Subcutaneous abdominal adipose tissue (tissue), 5 donors: ENCODE data around the gene TCFL5.

Source experiments
- H3K27ac ChIP-seq: one replicate; pipeline ENCODE4 v1.7.0; 2013; ENCODE audit warnings: low read depth, mild to moderate bottlenecking, inconsistent platforms, low read length, moderate library complexity
- H3K27me3 ChIP-seq, 5 donors: one replicate each; pipeline ENCODE4 v1.7.0; 2013; ENCODE audit warnings: low read length in 5 of 5, inconsistent platforms in 1 of 5; ENCODE audit not compliant: control insufficient read depth in 5 of 5, insufficient read depth in 4 of 5
- H3K36me3 ChIP-seq, 5 donors: one replicate each; pipeline ENCODE4 v1.7.0; 2013; ENCODE audit warnings: low read length in 5 of 5; ENCODE audit not compliant: control insufficient read depth in 5 of 5, insufficient read depth in 5 of 5
- H3K4me1 ChIP-seq, 5 donors: one replicate each; pipeline ENCODE4 v1.7.0; 2013; ENCODE audit warnings: low read length in 5 of 5, mild to moderate bottlenecking in 3 of 5, moderate library complexity in 1 of 5; ENCODE audit not compliant: control insufficient read depth in 5 of 5, insufficient read depth in 5 of 5
- H3K4me3 ChIP-seq, 5 donors: one replicate each; pipeline ENCODE4 v1.7.0; 2013; ENCODE audit warnings: low read length in 5 of 5, low read depth in 1 of 5
- H3K9ac ChIP-seq, 5 donors: one replicate each; pipeline ENCODE4 v1.7.0; 2013; ENCODE audit warnings: low read length in 5 of 5, mild to moderate bottlenecking in 4 of 5, moderate library complexity in 3 of 5
- H3K9me3 ChIP-seq, 5 donors: one replicate each; pipeline ENCODE4 v1.7.0; 2013; ENCODE audit warnings: low read length in 5 of 5; ENCODE audit not compliant: control insufficient read depth in 5 of 5
- donor health status: healthy.
- donor health status: healthy.
- donor health status: healthy.
- donor health status: healthy.
- donor health status: healthy.

The TCFL5 gene

DNA sequence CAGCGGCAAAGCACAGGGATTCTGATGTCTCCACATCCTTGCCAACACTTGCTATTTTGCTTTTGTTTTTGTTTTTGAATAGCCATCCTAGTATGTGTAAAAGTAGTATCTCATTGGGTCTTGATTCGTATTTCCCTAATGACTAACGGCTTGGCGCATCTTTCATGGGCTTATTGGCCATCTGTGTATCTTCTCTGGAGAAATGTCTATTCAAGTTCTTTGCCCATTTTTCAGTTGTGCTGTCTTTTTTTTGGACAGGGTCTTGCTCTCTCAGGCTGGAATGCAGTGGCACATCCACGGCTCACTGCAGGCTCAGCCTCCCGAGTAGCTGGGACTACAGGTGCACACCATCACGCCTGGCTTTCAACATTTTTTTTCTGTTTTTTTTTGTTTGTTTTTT, 17.4 kb downstream of the TCFL5 start:
- no peak overlapping the region for H3K9ac ChIP-seq
- H3K27ac ChIP-seq = no peak overlapping the region
- peaks cover 0 to 6% (median 4%) of the 10 kb centered on the region in 5 donors for H3K27me3 ChIP-seq
- H3K9me3 ChIP-seq = peaks cover 0 to 4% (median 0%) of the 10 kb centered on the region in 5 donors
- H3K36me3 ChIP-seq = peaks cover 0 to 5% (median 2%) of the 10 kb centered on the region in 5 donors
- H3K4me3 ChIP-seq = no peak overlapping the region
- H3K4me1 ChIP-seq = no peaks in the 10 kb centered on the region

DNA sequence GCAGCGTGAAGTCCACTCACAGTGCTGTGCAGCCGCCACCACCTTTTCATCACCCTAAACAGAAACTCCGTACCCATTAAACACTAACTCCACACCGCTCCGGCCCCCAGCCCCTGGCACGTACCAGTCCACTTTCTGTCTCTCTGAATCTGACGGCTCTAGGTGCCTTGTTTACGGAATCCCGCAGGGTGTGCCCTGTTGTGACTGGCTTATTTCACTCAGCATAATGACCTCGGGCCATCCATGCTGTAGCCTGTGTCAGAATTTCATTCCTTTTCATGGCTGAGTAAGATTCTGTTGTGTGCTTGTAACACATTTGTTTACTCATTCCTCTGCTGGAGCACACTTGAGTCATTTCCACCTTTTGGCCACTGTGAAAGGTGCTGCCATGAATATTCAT, 18.0 kb downstream of the TCFL5 start:
- H3K4me1 ChIP-seq = no peaks in the 10 kb centered on the region
- peaks cover 0 to 4% (median 0%) of the 10 kb centered on the region in 5 donors for H3K9me3 ChIP-seq
- no peak overlapping the region for H3K27ac ChIP-seq
- H3K36me3 ChIP-seq = peaks cover 0 to 5% (median 2%) of the 10 kb centered on the region in 5 donors
- peaks cover 0 to 6% (median 4%) of the 10 kb centered on the region in 5 donors for H3K27me3 ChIP-seq
- no peak overlapping the region for H3K9ac ChIP-seq
- H3K4me3 ChIP-seq = no peak overlapping the region

DNA sequence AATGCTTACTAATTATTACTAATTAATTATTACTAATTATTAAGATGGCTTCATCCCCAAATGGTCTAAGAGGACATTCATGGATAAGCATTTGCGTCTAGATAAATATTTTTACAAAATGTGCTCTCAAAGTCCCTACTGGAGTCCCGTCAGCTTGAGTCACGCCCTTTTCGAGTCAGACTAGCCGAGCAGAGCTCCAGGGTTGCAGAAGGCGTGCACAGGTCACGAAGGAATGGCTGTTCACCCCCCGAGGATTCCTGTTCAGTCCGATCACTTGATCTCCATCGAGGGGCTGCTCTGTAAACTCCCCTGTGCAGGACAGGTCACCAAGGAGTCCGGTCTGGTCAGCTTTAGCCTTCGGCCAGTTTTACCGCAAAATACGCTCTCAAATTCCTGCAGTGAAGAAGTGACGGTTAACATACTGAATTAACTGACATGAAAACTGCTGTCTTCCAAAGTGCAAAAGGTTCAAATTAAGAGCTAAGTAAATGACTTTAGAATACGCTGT, 19.9 kb downstream of the TCFL5 start:
- no peaks in the 10 kb centered on the region for H3K4me1 ChIP-seq
- no peak overlapping the region for H3K4me3 ChIP-seq
- H3K27me3 ChIP-seq = peaks cover under 1 to 11% (median 4%) of the 10 kb centered on the region in 5 donors
- no peak overlapping the region for H3K27ac ChIP-seq
- no peak overlapping the region for H3K9ac ChIP-seq
- peaks cover 0 to 4% (median 0%) of the 10 kb centered on the region in 5 donors for H3K9me3 ChIP-seq
- peaks cover 0 to 5% (median 2%) of the 10 kb centered on the region in 5 donors for H3K36me3 ChIP-seq

DNA sequence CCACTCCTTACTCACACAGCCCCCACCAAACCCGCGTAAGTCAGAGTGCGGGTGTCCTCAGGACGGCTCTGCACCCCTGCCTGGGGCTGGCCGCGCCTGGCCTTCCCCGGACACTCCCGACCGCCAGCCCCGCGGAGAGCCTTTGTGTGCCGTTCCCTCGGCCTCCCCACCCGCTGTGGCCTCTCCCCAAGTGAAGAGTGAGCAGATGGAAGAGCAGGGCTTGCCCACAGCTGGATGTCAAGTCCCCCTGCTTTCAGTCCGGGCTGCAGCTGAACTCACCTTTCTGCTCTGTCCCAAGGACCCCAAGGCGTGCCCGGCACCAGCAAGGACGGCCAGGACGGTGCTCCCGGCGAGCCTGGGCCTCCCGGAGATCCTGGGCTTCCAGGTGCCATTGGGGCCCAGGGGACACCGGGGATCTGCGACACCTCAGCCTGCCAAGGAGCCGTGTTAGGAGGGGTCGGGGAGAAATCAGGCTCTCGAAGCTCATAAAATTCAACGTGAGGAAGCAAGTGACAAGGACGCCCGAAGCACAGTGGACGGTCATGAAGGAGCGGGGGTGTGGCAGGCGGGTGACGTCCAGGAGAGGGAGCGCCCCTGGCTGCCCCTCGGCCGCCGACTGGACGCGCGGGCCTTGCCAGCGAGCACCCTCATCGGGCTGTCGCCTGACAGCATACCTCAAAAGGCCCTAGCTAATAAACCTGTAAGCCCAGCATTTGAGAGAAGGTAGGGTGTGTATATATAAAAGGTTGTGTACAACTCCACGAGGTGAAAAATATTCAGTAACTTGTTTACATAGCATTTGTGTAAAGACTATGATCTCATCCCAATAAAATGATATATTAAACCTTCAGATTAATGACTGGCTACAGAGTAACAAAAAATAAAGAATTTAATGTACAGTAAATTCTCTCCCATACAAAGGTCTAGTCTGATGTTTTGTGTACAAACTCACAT, 21.1 kb downstream of the TCFL5 start:
- Histone ChIP-seq H3K27ac (no peak overlapping the region), H3K4me3 (no peak overlapping the region), H3K9ac (no peak overlapping the region), H3K36me3 (peaks cover 0 to 1% (median 0%) of the 10 kb centered on the region in 5 donors), H3K27me3 (peaks cover 4 to 20% (median 9%) of the 10 kb centered on the region in 5 donors), H3K9me3 (peaks cover 0 to 4% (median 0%) of the 10 kb centered on the region in 5 donors), H3K4me1 (peaks cover 0 to 4% (median 0%) of the 10 kb centered on the region in 5 donors)

DNA sequence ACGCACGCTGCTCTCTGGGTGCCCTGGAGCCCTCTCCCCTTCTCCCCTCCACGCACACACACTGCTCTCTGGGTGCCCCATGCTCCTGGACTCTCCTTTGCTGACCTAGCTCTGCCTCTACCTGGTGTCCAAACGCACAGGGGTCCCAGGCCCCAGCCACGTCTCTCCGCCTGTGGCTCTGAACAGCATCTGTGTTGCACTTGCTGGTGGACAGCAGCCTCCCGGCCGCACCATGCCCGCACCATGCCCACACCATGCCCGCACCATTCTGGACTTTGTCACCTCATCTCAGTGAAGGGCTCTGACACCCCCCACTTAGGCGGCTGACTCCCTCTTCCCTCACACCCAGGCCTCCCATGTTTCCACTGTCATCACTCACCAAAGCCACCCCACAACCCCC, 21.8 kb downstream of the TCFL5 start:
- H3K4me1 ChIP-seq = peaks cover 0 to 4% (median 0%) of the 10 kb centered on the region in 5 donors
- H3K9ac ChIP-seq = no peak overlapping the region
- no peak overlapping the region for H3K4me3 ChIP-seq
- peaks cover 0 to 4% (median 0%) of the 10 kb centered on the region in 5 donors for H3K9me3 ChIP-seq
- no peaks in the 10 kb centered on the region for H3K36me3 ChIP-seq
- H3K27me3 ChIP-seq = peaks cover 4 to 22% (median 9%) of the 10 kb centered on the region in 5 donors
- H3K27ac ChIP-seq = no peak overlapping the region

DNA sequence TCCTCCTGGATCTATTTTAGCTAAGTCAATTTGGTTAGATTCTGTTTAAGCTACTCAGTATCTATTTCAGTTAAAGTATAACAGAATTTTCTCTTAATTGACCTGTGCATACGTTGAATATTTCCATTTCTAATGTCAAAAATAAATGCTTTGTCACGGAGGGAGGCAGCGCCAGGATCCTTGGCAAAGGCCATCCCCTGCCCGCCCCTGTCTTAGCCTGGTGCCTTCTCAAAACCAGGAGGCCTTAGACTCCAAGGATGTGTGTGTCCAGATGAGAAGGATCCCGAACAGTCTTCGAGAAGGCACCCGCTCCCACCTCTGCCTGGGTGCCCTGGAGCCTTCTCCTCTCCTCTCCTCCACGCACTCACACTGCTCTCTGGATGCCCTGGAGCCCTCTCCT, 22.4 kb downstream of the TCFL5 start:
- peaks cover 0 to 4% (median 0%) of the 10 kb centered on the region in 5 donors for H3K9me3 ChIP-seq
- H3K27me3 ChIP-seq = peaks cover 4 to 22% (median 9%) of the 10 kb centered on the region in 5 donors
- H3K9ac ChIP-seq = no peak overlapping the region
- H3K4me1 ChIP-seq = peaks cover 0 to 4% (median 0%) of the 10 kb centered on the region in 5 donors
- no peaks in the 10 kb centered on the region for H3K36me3 ChIP-seq
- H3K4me3 ChIP-seq = no peak overlapping the region
- no peak overlapping the region for H3K27ac ChIP-seq

DNA sequence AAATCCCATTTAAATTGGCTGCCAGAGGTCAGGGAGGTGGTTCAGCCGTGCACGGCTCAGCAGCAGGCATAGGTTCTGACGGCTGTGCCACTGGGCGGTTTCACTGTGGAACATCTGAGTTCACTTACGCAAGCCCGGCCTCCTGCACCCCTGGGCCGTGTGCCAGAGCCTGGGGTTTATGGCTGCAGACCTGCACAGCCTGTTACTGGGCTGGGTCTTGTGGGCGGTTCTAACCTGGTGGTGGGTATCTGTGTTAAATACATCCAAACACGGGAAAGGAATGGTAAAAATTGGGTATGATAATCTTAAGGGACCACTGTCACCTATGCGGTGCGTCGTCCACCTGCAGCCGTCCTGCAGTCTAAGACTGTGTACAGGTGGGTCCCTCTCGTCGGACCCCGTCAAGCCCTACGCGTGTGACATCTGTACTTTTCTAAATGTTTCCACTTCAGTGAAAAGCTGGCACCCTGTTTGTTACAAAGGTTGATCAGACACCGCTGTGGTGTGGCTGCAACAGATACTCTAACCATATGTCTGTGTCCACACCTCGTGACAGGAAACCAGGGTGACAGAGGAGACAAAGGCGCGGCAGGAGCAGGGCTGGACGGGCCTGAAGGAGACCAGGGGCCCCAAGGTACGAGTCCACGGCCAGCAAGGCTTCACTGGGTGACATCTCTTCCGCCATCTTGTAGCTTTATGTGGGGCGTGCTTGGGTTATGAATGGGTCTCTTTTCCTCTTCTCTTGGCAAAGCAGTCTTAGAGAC, 23.3 kb downstream of the TCFL5 start:
- Histone ChIP-seq H3K36me3 (no peaks in the 10 kb centered on the region), H3K9ac (no peak overlapping the region), H3K27ac (no peak overlapping the region), H3K9me3 (no peaks in the 10 kb centered on the region), H3K4me3 (no peak overlapping the region), H3K27me3 (peaks cover 4 to 22% (median 9%) of the 10 kb centered on the region in 5 donors), H3K4me1 (peaks cover 0 to 4% (median 0%) of the 10 kb centered on the region in 5 donors)

DNA sequence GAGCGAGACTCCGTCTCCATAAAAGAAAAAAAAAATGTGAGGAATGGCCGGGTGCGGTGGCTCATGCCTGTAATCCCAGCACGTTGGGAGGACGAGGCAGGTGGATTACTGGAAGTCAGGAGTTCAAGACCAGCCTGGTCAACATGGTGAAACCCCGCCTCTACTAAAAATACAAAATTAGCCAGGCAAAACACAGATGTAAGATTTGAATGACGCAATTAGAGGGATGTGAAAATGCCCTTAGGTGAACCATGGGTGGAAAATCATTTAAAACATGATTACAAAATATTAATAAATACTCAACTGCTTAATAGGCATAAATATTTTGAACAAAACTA, 23.9 kb downstream of the TCFL5 start:
- no peak overlapping the region for H3K27ac ChIP-seq
- H3K4me1 ChIP-seq = peaks cover 0 to 4% (median 4%) of the 10 kb centered on the region in 5 donors
- H3K9ac ChIP-seq = no peak overlapping the region
- H3K9me3 ChIP-seq = no peaks in the 10 kb centered on the region
- peaks cover 4 to 22% (median 9%) of the 10 kb centered on the region in 5 donors for H3K27me3 ChIP-seq
- H3K36me3 ChIP-seq = no peaks in the 10 kb centered on the region
- H3K4me3 ChIP-seq = no peak overlapping the region

DNA sequence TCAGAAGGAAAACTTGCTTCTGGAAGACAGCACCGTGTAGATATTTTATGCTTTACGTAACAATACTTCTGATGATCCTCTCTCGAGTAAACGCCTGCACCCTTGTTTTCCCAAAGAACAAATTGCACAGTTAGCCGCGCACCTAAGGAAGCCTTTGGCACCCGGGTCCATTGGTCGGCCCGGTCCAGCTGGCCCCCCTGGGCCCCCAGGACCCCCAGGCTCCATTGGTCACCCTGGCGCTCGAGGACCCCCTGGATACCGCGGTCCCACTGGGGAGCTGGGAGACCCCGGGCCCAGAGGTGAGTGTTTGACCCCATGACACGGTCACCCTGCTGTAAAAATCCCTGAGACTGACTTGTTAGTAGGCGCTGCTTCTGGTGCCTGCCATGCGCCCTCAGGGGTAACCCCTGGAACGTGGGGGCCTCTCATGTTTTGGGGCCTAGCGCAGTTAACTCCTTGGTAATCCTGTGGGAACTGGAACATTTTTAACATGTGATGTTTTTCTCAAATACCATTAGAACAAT, 24.6 kb downstream of the TCFL5 start:
- H3K9ac ChIP-seq = no peak overlapping the region
- H3K4me3 ChIP-seq = no peak overlapping the region
- peaks cover 4 to 22% (median 9%) of the 10 kb centered on the region in 5 donors for H3K27me3 ChIP-seq
- no peak overlapping the region for H3K27ac ChIP-seq
- H3K4me1 ChIP-seq = peaks cover 0 to 11% (median 8%) of the 10 kb centered on the region in 5 donors
- no peaks in the 10 kb centered on the region for H3K36me3 ChIP-seq
- no peaks in the 10 kb centered on the region for H3K9me3 ChIP-seq
